ENCODE results near the gene CLIC2.
"Not testable (repeated sequence)": the region's sequence is repeated elsewhere in the genome, so short reads cannot be mapped to it uniquely, and the experiment has no call there.

Gene CLIC2

GRCh38 chrX:155334486-155335336 is at the start of gene CLIC2:
Gene CLIC2 (minus strand): TSS chrX:155334614. CDS start chrX:155334427, 187 bp downstream.
- Histone ChIP-seq H3K4me3 (ENCODE audit: low read length) (no peak within 1 kb of the TSS), H3K9ac (ENCODE audit: low read depth, low read length) (no peak within 1 kb of the TSS), H3K27ac (ENCODE audit: low read length) (no peak within 1 kb of the TSS)

GRCh38 chrX:155382529-155382967 is 48.1 kb upstream of the CLIC2 start:
- not testable (repeated sequence) for H3K27me3 ChIP-seq (ENCODE audit: insufficient read depth, low read length); H3K27ac ChIP-seq (ENCODE audit: low read length); H3K9ac ChIP-seq (ENCODE audit: low read depth, low read length); H3K36me3 ChIP-seq (ENCODE audit: insufficient read depth, low read depth, low read length); H3K4me3 ChIP-seq (ENCODE audit: low read length); H3K4me1 ChIP-seq (ENCODE audit: insufficient read depth, low read length); H3K9me3 ChIP-seq (ENCODE audit: insufficient read depth, low read depth, low read length)

More at GRCh38 chrX:155334486-155335336, at the start of gene CLIC2:
- no peaks in the 10 kb centered on the region for H3K4me1 ChIP-seq (ENCODE audit: insufficient read depth, low read length)
- no peaks in the 10 kb centered on the region for H3K27me3 ChIP-seq (ENCODE audit: insufficient read depth, low read length)
- no peaks in the 10 kb centered on the region for H3K36me3 ChIP-seq (ENCODE audit: insufficient read depth, low read depth, low read length)
- H3K9me3 ChIP-seq (ENCODE audit: insufficient read depth, low read depth, low read length), result no peaks in the 10 kb centered on the region

GRCh38 chrX:155381843-155382528 is 47.6 kb upstream of the CLIC2 start, which contains the start of gene F8A2:
Gene F8A2 (plus strand): TSS chrX:155382095. CDS start chrX:155382115, 20 bp downstream.
- H3K36me3 ChIP-seq (ENCODE audit: insufficient read depth, low read depth, low read length); H3K9me3 ChIP-seq (ENCODE audit: insufficient read depth, low read depth, low read length); H3K4me3 ChIP-seq (ENCODE audit: low read length); H3K9ac ChIP-seq (ENCODE audit: low read depth, low read length); H3K27me3 ChIP-seq (ENCODE audit: insufficient read depth, low read length); H3K4me1 ChIP-seq (ENCODE audit: insufficient read depth, low read length); H3K27ac ChIP-seq (ENCODE audit: low read length): not testable (repeated sequence)

- not testable (repeated sequence) for H3K9me3 ChIP-seq (ENCODE audit: insufficient read depth, low read depth, low read length); H3K4me3 ChIP-seq (ENCODE audit: low read length); H3K36me3 ChIP-seq (ENCODE audit: insufficient read depth, low read depth, low read length); H3K4me1 ChIP-seq (ENCODE audit: insufficient read depth, low read length); H3K9ac ChIP-seq (ENCODE audit: low read depth, low read length); H3K27me3 ChIP-seq (ENCODE audit: insufficient read depth, low read length); H3K27ac ChIP-seq (ENCODE audit: low read length)
These were observed 45.4 kb upstream of the CLIC2 start for GRCh38 chrX:155379802-155380201.

- not testable (repeated sequence) for H3K4me1 ChIP-seq (ENCODE audit: insufficient read depth, low read length); H3K4me3 ChIP-seq (ENCODE audit: low read length); H3K9me3 ChIP-seq (ENCODE audit: insufficient read depth, low read depth, low read length); H3K9ac ChIP-seq (ENCODE audit: low read depth, low read length); H3K27me3 ChIP-seq (ENCODE audit: insufficient read depth, low read length); H3K36me3 ChIP-seq (ENCODE audit: insufficient read depth, low read depth, low read length); H3K27ac ChIP-seq (ENCODE audit: low read length)
These were observed 39.5 kb upstream of the CLIC2 start for GRCh38 chrX:155373777-155374458.

GRCh38 chrX:155363712-155364111 is 29.3 kb upstream of the CLIC2 start:
- not testable (repeated sequence) for H3K27me3 ChIP-seq (ENCODE audit: insufficient read depth, low read length); H3K4me3 ChIP-seq (ENCODE audit: low read length); H3K9ac ChIP-seq (ENCODE audit: low read depth, low read length); H3K4me1 ChIP-seq (ENCODE audit: insufficient read depth, low read length); H3K27ac ChIP-seq (ENCODE audit: low read length); H3K9me3 ChIP-seq (ENCODE audit: insufficient read depth, low read depth, low read length); H3K36me3 ChIP-seq (ENCODE audit: insufficient read depth, low read depth, low read length)

GRCh38 chrX:155349448-155349847 is 15.0 kb upstream of the CLIC2 start:
- not testable (repeated sequence) for H3K9ac ChIP-seq (ENCODE audit: low read depth, low read length); H3K4me3 ChIP-seq (ENCODE audit: low read length); H3K4me1 ChIP-seq (ENCODE audit: insufficient read depth, low read length); H3K36me3 ChIP-seq (ENCODE audit: insufficient read depth, low read depth, low read length); H3K27ac ChIP-seq (ENCODE audit: low read length); H3K9me3 ChIP-seq (ENCODE audit: insufficient read depth, low read depth, low read length); H3K27me3 ChIP-seq (ENCODE audit: insufficient read depth, low read length)

GRCh38 chrX:155345689-155346088 is 11.3 kb upstream of the CLIC2 start:
- H3K9ac ChIP-seq (ENCODE audit: low read depth, low read length); H3K9me3 ChIP-seq (ENCODE audit: insufficient read depth, low read depth, low read length); H3K27me3 ChIP-seq (ENCODE audit: insufficient read depth, low read length); H3K36me3 ChIP-seq (ENCODE audit: insufficient read depth, low read depth, low read length); H3K27ac ChIP-seq (ENCODE audit: low read length); H3K4me1 ChIP-seq (ENCODE audit: insufficient read depth, low read length); H3K4me3 ChIP-seq (ENCODE audit: low read length): not testable (repeated sequence)

GRCh38 chrX:155335337-155335712 is 911 bp upstream of the CLIC2 start:
- H3K4me1 ChIP-seq (ENCODE audit: insufficient read depth, low read length); H3K36me3 ChIP-seq (ENCODE audit: insufficient read depth, low read depth, low read length); H3K4me3 ChIP-seq (ENCODE audit: low read length); H3K27me3 ChIP-seq (ENCODE audit: insufficient read depth, low read length); H3K27ac ChIP-seq (ENCODE audit: low read length); H3K9me3 ChIP-seq (ENCODE audit: insufficient read depth, low read depth, low read length); H3K9ac ChIP-seq (ENCODE audit: low read depth, low read length): not testable (repeated sequence)

GRCh38 chrX:155333544-155334100 is 792 bp downstream of the CLIC2 start:
- no peaks in the 10 kb centered on the region for H3K9me3 ChIP-seq (ENCODE audit: insufficient read depth, low read depth, low read length)
- H3K27me3 ChIP-seq (ENCODE audit: insufficient read depth, low read length), result no peaks in the 10 kb centered on the region
- no peaks in the 10 kb centered on the region for H3K4me1 ChIP-seq (ENCODE audit: insufficient read depth, low read length)
- no peak overlapping the region for H3K27ac ChIP-seq (ENCODE audit: low read length)
- H3K9ac ChIP-seq (ENCODE audit: low read depth, low read length), result no peak overlapping the region
- H3K4me3 ChIP-seq (ENCODE audit: low read length), result no peak overlapping the region
- no peaks in the 10 kb centered on the region for H3K36me3 ChIP-seq (ENCODE audit: insufficient read depth, low read depth, low read length)

GRCh38 chrX:155330992-155331391 is 3.4 kb downstream of the CLIC2 start:
- Histone ChIP-seq H3K9me3 (ENCODE audit: insufficient read depth, low read depth, low read length) (no peaks in the 10 kb centered on the region), H3K4me3 (ENCODE audit: low read length) (no peak overlapping the region), H3K27ac (ENCODE audit: low read length) (no peak overlapping the region), H3K27me3 (ENCODE audit: insufficient read depth, low read length) (no peaks in the 10 kb centered on the region), H3K9ac (ENCODE audit: low read depth, low read length) (no peak overlapping the region), H3K4me1 (ENCODE audit: insufficient read depth, low read length) (no peaks in the 10 kb centered on the region), H3K36me3 (ENCODE audit: insufficient read depth, low read depth, low read length) (no peaks in the 10 kb centered on the region)
